A549 (cell line): ENCODE measurements around the gene DSCAML1.

Experiments used
- CHD4 ChIP-seq: fragments of 200-600 bp; sonication (generic); IDR thresholded peaks from 2 replicates; pipeline ENCODE4 v1.6.1; 2016; ENCODE audit warnings: antibody characterized with exemption, mild to moderate bottlenecking, borderline replicate concordance
- EP300 ChIP-seq, 2 experiments: fragments of >200 bp; sonication (Bioruptor Twin); formaldehyde crosslinking; IDR thresholded peaks; 2 replicates in 1 of 2; 3 replicates in 1 of 2; pipeline ENCODE4 v1.6.1; 2016 to 2017
- FOXS1 ChIP-seq: fragments of 250-450 bp; sonication (Bioruptor Pico); IDR thresholded peaks from 2 replicates; pipeline ENCODE4 v1.5.0; 2020; ENCODE audit warnings: mild to moderate bottlenecking, moderate library complexity
- JUN ChIP-seq, 2 experiments: fragments of >200 bp; sonication (Bioruptor Twin); formaldehyde crosslinking; IDR thresholded peaks; 2 replicates in 1 of 2; 3 replicates in 1 of 2; pipeline ENCODE4 v1.6.1; 2016 to 2017
- JUNB ChIP-seq: fragments of >200 bp; sonication (Bioruptor Twin); formaldehyde crosslinking; IDR thresholded peaks from 2 replicates; pipeline ENCODE4 v1.6.1; 2016
- MYC ChIP-seq: IDR thresholded peaks from 2 replicates; pipeline ENCODE4 v1.6.1; 2012; ENCODE audit warnings: mild to moderate bottlenecking, inconsistent platforms, low read length, improper control_type of control experiment, borderline replicate concordance
- POLR2A ChIP-seq: IDR thresholded peaks from 2 replicates; pipeline ENCODE4 v1.6.1; 2012; ENCODE audit warnings: mild to moderate bottlenecking, low read length
- ZNF302 ChIP-seq: fragments of 250-450 bp; sonication (Bioruptor Pico); IDR thresholded peaks from 2 replicates; pipeline ENCODE4 v1.9.0; 2021; ENCODE audit warnings: inconsistent platforms, mild to moderate bottlenecking, moderate library complexity
- TF ChIP-seq, protein P1 (sequence below): fragments of >200 bp; sonication (Bioruptor Twin); formaldehyde crosslinking; IDR thresholded peaks from 3 replicates; pipeline ENCODE4 v1.5.1; 2016
- TF ChIP-seq, protein P2 (sequence below): IDR thresholded peaks from 2 replicates; pipeline ENCODE4 v1.6.1; 2012

DNA sequence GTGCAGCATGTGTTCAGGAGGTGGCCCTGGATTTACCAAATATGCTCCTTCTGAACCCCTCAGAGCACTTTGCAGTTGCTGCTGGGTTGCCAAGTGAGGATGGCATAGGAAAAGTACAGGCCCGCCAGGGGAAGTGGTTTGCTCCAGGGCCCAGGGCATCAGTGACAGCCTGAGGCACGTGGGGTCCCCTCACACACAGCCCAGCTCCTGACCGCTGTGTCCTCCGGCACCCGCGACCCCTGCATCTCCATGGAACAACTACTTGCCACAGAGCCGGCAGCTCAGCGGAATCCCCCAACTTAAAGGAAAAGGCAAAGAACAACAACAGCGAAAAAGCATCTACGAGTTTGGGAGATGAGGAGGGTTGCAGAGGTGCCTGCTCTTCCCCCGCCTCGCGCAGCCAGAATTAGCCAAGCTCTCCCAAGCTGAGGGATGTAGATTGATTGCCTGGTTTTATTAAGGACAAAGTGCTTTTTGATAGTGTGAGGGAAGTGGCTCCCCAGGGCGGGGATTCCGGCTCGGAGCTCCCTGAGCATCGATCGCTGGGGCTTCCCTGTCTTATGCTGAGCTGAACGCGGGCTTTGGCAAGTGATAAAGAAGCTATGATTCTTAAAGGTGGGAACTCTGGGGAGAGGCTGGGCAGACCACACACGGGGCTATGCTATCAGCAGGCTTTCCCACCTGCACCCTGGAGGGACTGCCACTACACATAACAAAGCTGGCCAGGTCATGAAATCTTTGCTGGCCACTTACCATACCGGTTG is 294.8 kb downstream of the DSCAML1 start:
- TF ChIP-seq, protein P1, sequence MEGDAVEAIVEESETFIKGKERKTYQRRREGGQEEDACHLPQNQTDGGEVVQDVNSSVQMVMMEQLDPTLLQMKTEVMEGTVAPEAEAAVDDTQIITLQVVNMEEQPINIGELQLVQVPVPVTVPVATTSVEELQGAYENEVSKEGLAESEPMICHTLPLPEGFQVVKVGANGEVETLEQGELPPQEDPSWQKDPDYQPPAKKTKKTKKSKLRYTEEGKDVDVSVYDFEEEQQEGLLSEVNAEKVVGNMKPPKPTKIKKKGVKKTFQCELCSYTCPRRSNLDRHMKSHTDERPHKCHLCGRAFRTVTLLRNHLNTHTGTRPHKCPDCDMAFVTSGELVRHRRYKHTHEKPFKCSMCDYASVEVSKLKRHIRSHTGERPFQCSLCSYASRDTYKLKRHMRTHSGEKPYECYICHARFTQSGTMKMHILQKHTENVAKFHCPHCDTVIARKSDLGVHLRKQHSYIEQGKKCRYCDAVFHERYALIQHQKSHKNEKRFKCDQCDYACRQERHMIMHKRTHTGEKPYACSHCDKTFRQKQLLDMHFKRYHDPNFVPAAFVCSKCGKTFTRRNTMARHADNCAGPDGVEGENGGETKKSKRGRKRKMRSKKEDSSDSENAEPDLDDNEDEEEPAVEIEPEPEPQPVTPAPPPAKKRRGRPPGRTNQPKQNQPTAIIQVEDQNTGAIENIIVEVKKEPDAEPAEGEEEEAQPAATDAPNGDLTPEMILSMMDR, result no peak
- TF ChIP-seq, protein P2, sequence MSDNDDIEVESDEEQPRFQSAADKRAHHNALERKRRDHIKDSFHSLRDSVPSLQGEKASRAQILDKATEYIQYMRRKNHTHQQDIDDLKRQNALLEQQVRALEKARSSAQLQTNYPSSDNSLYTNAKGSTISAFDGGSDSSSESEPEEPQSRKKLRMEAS, result no peak
- no peak for TF ChIP-seq JUNB
- TF ChIP-seq CHD4, result no peak
- TF ChIP-seq POLR2A, result no peak
- no peak for TF ChIP-seq FOXS1 (CRISPR knock-in tag)
- no peak for TF ChIP-seq EP300 (IDR thresholded peaks at IDR 0.05)
- no peak for TF ChIP-seq JUN (IDR thresholded peaks at IDR 0.05)
- no peak for TF ChIP-seq ZNF302 (CRISPR knock-in tag)
- TF ChIP-seq MYC, result no peak
